Right atrium auricular region (tissue), 2 donors: Measurements from ENCODE around the gene NCLN. TPM values are rescaled to one million over a fixed set of nuclear protein-coding genes. Genes with fewer than 3 reads are reported as not detected.

Source experiments
- DNase-seq: peaks from one replicate; pipeline ENCODE4 v3.0.0-alpha.2; 2019; ENCODE audit warnings: low spot score
- H3K27ac ChIP-seq, 2 donors: fragments of 200-600 bp; sonication (generic); 1 replicate in 1 of 2; 2 replicates in 1 of 2; pipeline ENCODE4 v1.5.1; 2016 to 2019
- H3K27me3 ChIP-seq, 2 donors: fragments of 200-600 bp; sonication (generic); one replicate each; pipeline versions ENCODE4 v1.5.1 to v1.6.0; 2017 to 2019
- H3K36me3 ChIP-seq: fragments of 200-600 bp; sonication (generic); one replicate; pipeline ENCODE4 v1.5.1; 2016
- H3K4me1 ChIP-seq, 2 donors: fragments of 200-600 bp; sonication (generic); one replicate each; pipeline versions ENCODE4 v1.5.1 to v1.6.0; 2017 to 2019
- H3K4me3 ChIP-seq, 2 donors: fragments of 200-600 bp; sonication (generic); 1 replicate in 1 of 2; 2 replicates in 1 of 2; pipeline ENCODE4 v1.5.1; 2017 to 2019; ENCODE audit warnings: mild to moderate bottlenecking in 1 of 2, moderate library complexity in 1 of 2
- H3K9me3 ChIP-seq, 2 donors: fragments of 200-600 bp; sonication (generic); one replicate each; pipeline ENCODE4 v1.5.1; 2019
- CTCF ChIP-seq, 2 donors: fragments of 200-600 bp; sonication (generic); IDR thresholded peaks; one replicate each; pipeline ENCODE4 v1.5.1; 2019; ENCODE audit warnings: antibody characterized with exemption in 2 of 2
- total RNA-seq, 2 donors: library from RNA; depleted of rRNA; stranded (reverse); fragments of >200 nt; gene quantifications; one replicate each; pipeline ENCODE4 v1.1.0, GENCODE V29; 2016

NCLN gene
- total RNA-seq, 2 donors from 2014 or later, result 23.3 to 24.9 TPM

GRCh38 chr19:3192228-3192635 is 6.5 kb downstream of the NCLN start:
- Histone ChIP-seq H3K27me3 (no peaks in the 10 kb centered on the region), H3K36me3 (no peaks in the 10 kb centered on the region), H3K4me3 (no peak overlapping the region)

GRCh38 chr19:3192684-3193083 is 7.0 kb downstream of the NCLN start:
- Histone ChIP-seq H3K27me3 (no peaks in the 10 kb centered on the region), H3K36me3 (no peaks in the 10 kb centered on the region), H3K4me3 (no peak overlapping the region), H3K9me3 (no peaks in the 10 kb centered on the region), H3K27ac (no peak overlapping the region), H3K4me1 (peaks cover 0 to 10% of the 10 kb centered on the region in 2 donors)
- no peak for DNase-seq
- no peak for TF ChIP-seq CTCF (IDR thresholded peaks at IDR 0.05)

More at GRCh38 chr19:3192228-3192635, 6.5 kb downstream of the NCLN start:
- no peak for TF ChIP-seq CTCF (IDR thresholded peaks at IDR 0.05)
- Histone ChIP-seq H3K27ac (no peak overlapping the region), H3K4me1 (peaks cover 0 to 14% of the 10 kb centered on the region in 2 donors), H3K9me3 (no peaks in the 10 kb centered on the region)
- no peak for DNase-seq

- Histone ChIP-seq H3K27ac (no peak overlapping the region), H3K4me1 (peaks cover 0 to 2% of the 10 kb centered on the region in 2 donors), H3K27me3 (no peaks in the 10 kb centered on the region), H3K36me3 (peaks cover under 1% of the 10 kb centered on the region), H3K4me3 (no peak overlapping the region), H3K9me3 (no peaks in the 10 kb centered on the region)
- TF ChIP-seq CTCF (IDR thresholded peaks at IDR 0.05), result no peak
- no peak for DNase-seq
Observed at GRCh38 chr19:3193256-3194105, 7.8 kb downstream of the NCLN start.

- TF ChIP-seq CTCF (IDR thresholded peaks at IDR 0.05), result no peak
- DNase-seq, result no peak
- Histone ChIP-seq H3K27me3 (no peaks in the 10 kb centered on the region), H3K36me3 (peaks cover 7% of the 10 kb centered on the region), H3K9me3 (no peaks in the 10 kb centered on the region), H3K4me1 (no peaks in the 10 kb centered on the region), H3K27ac (no peak overlapping the region), H3K4me3 (no peak overlapping the region)
Observed at GRCh38 chr19:3194106-3195087, 8.7 kb downstream of the NCLN start.

- Histone ChIP-seq H3K27me3 (no peaks in the 10 kb centered on the region), H3K4me3 (no peak overlapping the region), H3K36me3 (peaks cover 7% of the 10 kb centered on the region), H3K4me1 (no peaks in the 10 kb centered on the region), H3K9me3 (no peaks in the 10 kb centered on the region), H3K27ac (no peak overlapping the region)
- DNase-seq, result no peak
- no peak for TF ChIP-seq CTCF (IDR thresholded peaks at IDR 0.05)
Observed at GRCh38 chr19:3196064-3196932, 10.6 kb downstream of the NCLN start.
